GOT3 (cell line): Measurements from ENCODE around the gene NEFH.
"Not testable (repeated sequence)": the region's sequence is repeated elsewhere in the genome, so short reads cannot be mapped to it uniquely, and the experiment has no call there.

Experiments used
- DNase-seq: peaks from one replicate; lab custom pipeline; 2025; ENCODE audit warnings: mixed read lengths; lab: John Stamatoyannopoulos, UW

NEFH gene

DNA sequence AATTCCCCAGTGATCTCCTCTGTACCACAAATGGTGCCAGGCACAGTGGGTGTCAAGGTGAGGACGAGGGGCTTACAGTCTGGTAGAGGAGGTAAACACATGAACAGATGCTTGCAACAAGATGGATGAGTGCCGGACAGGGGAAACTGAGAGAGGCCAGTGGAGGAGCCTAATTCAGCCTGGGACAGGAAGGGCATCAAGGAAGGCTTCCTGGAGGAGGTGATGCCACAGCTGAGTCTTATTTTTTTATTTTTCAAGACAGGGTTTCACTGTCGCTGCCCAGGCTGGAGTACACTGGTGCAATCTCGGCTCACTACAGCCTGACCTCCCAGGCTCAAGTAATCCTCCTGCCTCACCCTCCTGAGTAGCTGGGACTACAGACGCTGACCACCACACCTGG lies 18.8 kb upstream of the NEFH start:
- no peak for DNase-seq

- no peak for DNase-seq
These were observed 16.4 kb upstream of the NEFH start for GRCh38 chr22:29463629-29464028.

DNA sequence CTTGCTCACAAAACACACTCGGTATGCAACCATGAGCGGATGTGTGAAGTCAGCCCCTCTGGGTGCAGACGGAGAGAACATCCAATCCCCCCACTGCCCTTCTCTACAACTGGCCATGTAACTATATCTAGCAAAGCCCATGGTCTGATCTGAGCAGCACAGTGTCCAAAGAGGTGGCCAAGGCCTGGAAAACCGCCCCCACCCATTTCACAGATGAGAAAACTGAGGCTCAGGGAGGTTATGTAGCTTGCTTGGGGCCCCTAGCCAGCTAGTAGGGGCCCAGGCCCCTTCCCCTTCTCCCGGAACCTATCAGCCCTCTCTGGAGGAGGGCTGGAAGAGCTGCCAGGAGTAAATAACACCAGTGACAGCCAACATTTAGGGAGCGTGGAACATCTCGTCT lies 15.4 kb upstream of the NEFH start:
- no peak for DNase-seq

DNA sequence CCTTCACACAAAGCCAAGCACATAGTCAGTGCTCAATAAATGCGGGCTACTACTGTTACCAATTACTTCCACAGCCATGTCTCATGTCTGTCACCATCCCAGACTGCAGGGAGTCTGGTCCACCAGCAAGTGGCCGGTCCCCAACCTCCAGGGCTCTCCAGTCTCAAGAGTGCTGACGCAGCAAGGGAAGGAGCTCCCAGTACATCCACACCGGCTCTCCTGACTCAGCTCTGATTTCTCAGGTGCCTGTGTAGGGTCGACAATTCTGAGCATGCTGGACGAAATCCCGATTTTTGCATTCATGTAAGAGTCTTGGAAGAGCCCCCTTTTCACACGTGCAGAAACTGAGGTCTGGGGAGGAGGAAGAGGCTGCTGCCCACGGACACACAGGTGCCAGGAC lies 10.3 kb upstream of the NEFH start:
- DNase-seq = no peak

GRCh38 chr22:29470159-29470855 lies 9.7 kb upstream of the NEFH start:
- no peak for DNase-seq

DNA sequence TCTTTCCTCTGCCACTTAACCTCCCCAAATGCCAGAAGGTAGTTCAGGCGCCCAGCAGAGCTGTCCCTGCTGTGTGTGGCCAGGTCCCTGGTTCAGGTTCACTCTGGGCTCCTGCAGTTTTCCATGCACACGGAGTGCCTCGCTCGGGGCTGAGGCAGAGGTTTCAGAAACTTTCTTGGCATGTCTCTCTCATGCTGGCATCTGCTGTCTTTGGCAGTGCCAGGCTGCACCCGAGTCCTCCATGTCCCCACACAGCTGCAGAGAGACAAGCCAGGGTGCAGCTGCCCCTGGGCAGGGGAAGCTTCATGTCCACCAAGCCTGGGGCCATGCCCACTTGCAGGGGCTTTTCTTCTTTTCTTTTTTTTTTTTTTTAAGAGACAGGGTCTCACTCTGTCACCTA lies 7.0 kb upstream of the NEFH start:
- no peak for DNase-seq

DNA sequence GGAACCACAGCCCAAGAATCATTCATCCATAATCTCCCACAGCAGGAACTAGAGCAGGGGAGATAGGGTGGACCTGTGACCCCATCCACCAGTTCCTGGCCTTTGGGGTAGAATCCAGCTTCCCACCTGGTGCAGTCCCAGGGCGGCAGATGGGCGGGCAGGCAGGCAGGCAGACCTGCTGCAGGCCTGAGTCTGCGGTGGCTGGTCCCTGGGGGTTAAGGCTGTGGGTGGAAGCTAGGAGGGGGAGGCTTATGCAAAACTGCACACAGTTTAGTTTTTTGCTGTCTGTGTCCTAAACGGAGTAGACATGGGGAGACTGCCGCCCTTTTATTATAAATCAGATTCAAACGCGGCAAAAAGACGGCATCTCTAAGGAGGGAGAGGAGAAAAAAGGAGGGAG lies 4.5 kb upstream of the NEFH start:
- DNase-seq = no peak

DNA sequence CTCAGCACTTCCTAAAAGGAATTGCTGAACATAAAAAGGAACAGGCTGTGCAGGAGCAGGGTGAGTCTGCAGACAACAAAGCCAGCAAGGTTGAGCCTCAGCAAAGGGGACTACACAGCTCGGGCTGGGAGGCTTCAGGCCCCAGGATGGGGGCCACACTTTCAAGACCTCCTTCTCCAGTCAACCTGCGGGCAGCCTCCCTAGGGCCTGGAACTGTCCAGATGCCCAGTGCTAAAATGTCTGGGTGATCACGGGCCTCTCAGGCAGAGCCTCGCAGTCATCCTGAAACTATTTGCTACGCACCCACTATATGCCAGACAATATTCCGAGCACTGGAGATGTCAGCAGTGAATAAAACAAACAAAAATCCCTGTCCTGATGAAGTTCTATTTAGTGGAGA lies 3.9 kb upstream of the NEFH start:
- no peak for DNase-seq

DNA sequence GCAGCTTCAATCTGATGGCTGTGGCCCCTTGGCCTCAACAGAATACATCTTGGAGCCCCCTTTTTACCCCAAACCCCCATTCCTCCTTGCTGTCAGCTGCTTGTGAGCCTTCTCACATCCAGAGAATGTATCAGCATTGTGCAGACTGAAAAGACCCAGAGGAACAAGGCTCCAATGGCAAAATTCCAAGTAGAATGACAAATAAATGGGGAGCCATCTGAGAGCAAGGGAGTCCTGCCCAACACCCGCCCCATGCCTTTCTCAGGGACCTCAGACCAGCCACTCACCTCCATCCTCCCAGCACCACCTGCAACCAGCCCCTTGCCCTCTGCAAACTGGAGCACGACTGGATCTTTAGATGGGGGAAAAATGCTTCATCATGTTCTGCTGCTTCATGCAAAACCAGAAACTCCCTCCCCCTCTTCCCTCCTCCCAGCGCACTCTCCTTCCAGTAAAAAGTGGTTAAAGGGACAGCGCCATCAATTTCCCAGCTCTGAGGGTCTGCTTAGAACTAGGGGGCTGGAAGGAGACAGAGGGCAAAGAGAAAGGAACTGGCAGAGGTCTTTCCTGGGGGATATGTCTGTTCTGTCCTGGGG lies 2.2 kb upstream of the NEFH start:
- no peak for DNase-seq

DNA sequence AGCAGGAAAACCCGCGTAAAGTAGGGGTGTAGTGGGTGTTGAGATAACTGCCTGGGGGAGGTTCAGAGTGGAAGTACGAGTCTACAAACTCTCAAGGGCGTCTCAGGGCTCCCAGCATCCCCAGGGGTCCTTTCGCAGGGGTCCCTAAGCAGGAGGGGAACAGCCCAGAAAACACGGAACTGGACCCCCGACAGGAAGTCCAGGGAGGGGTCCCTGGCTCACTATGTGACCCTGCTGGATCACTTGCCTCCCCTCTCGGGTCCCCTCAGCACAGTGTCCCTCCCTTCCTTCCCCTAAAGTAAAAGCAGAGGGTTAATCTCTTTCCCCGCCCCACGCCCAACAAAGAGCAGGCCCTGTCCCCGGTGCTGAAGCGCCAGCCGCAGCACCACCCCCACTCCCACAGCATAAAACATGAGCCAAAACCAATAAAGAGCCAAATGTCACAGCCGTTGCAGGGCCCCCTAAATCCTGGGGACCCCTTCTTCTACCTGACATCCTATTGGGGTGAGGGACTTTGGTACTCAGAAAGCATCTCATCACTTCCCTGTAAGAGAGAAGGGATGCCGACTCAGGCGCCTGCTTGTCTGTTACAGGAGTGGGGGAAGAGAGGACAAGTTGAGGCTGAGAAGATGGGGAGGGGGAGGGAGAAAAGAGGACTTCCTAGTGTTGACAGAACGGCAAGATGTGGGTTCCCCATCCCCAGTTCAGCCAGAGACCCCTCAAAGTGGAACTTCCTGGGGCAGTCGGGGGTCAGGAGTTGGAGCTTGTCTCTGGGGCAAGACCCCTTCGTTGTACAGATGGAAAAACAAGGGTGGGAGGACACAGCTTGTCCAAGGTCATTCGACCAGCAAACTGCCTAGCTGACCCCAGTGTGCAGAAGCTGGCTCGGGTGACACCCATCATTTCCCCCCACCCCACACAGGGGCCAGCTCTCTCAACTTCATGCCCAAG lies 1.4 kb upstream of the NEFH start:
- no peak for DNase-seq

DNA sequence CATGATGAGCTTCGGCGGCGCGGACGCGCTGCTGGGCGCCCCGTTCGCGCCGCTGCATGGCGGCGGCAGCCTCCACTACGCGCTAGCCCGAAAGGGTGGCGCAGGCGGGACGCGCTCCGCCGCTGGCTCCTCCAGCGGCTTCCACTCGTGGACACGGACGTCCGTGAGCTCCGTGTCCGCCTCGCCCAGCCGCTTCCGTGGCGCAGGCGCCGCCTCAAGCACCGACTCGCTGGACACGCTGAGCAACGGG lies 169 bp downstream of the NEFH start:
- DNase-seq = no peak

DNA sequence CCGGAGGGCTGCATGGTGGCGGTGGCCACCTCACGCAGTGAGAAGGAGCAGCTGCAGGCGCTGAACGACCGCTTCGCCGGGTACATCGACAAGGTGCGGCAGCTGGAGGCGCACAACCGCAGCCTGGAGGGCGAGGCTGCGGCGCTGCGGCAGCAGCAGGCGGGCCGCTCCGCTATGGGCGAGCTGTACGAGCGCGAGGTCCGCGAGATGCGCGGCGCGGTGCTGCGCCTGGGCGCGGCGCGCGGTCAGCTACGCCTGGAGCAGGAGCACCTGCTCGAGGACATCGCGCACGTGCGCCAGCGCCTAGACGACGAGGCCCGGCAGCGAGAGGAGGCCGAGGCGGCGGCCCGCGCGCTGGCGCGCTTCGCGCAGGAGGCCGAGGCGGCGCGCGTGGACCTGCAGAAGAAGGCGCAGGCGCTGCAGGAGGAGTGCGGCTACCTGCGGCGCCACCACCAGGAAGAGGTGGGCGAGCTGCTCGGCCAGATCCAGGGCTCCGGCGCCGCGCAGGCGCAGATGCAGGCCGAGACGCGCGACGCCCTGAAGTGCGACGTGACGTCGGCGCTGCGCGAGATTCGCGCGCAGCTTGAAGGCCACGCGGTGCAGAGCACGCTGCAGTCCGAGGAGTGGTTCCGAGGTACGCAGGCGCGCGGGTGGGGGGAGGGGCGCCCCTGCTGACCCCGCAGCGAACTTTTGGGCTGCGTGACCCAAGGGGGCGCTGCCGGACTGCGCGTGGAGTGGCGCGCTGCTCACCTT lies 670 bp downstream of the NEFH start:
- DNase-seq = no peak

GRCh38 chr22:29481265-29482000 lies 1.4 kb downstream of the NEFH start:
- no peak for DNase-seq

GRCh38 chr22:29482253-29482652 lies 2.2 kb downstream of the NEFH start:
- no peak for DNase-seq

GRCh38 chr22:29482726-29483125 lies 2.7 kb downstream of the NEFH start:
- no peak for DNase-seq

DNA sequence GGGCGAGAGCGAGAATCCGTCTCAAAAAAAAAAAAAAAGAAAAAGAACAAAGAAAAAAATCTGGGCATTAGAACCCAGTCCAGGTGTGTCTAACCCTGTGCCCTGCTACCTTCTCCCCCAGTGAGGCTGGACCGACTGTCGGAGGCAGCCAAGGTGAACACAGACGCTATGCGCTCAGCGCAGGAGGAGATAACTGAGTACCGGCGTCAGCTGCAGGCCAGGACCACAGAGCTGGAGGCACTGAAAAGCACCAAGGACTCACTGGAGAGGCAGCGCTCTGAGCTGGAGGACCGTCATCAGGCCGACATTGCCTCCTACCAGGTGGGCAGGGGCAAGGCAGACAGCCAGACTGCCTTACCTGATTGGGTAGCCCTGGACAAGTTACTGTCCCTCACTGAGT lies 3.2 kb downstream of the NEFH start:
- DNase-seq = no peak

- DNase-seq = no peak
These were observed 4.6 kb downstream of the NEFH start for GRCh38 chr22:29484642-29485041.

DNA sequence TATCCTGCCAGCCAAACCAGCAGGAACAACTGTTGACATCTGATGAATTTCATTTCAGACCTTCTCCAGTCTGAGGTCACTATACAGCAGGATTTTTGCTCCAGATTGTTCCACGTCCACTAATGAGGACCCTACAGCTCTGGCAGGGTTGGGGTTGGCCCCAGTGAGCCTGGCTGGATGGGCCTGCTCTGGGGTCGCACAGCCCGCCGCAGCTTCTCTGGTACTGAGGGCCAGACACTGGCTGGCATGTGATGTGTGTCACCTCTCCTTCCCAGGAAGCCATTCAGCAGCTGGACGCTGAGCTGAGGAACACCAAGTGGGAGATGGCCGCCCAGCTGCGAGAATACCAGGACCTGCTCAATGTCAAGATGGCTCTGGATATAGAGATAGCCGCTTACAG lies 5.4 kb downstream of the NEFH start:
- no peak for DNase-seq

DNA sequence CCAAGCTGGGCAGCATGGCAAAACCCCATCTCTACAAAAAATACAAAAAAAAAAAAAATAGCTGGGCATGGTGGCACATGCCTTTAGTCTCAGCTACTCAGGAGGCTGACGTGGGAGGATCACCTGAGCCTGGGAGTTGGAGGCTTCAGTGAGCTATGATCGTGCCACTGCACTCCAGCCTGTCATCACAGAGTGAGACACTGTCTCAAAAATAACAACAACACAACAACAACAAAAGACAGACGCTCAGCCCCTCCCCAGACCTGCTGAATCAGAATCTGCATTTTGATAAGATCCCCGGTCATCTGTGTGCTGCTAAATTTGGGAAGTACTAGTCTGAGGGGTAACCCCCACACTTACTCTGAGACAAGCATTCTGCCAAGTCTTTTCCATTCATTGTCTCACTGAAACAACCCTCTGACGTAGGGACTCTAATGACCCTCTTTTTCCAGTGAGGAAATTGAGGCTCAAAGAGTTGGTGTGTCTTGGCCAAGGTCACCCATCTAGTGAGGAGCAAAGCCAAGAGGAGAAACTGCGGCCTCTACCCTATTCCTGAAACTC lies 7.5 kb downstream of the NEFH start:
- DNase-seq = no peak

DNA sequence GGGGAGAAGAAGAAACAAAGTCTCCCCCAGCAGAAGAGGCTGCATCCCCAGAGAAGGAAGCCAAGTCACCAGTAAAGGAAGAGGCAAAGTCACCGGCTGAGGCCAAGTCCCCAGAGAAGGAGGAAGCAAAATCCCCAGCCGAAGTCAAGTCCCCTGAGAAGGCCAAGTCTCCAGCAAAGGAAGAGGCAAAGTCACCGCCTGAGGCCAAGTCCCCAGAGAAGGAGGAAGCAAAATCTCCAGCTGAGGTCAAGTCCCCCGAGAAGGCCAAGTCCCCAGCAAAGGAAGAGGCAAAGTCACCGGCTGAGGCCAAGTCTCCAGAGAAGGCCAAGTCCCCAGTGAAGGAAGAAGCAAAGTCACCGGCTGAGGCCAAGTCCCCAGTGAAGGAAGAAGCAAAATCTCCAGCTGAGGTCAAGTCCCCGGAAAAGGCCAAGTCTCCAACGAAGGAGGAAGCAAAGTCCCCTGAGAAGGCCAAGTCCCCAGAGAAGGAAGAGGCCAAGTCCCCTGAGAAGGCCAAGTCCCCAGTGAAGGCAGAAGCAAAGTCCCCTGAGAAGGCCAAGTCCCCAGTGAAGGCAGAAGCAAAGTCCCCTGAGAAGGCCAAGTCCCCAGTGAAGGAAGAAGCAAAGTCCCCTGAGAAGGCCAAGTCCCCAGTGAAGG lies 9.2 kb downstream of the NEFH start:
- not testable (repeated sequence) for DNase-seq

- no peak for DNase-seq
These were observed 11.0 kb downstream of the NEFH start for GRCh38 chr22:29491012-29491411.
